HS-27A (cell line): Measurements from ENCODE around the gene PASD1.
"Not testable (repeated sequence)": the region's sequence is repeated elsewhere in the genome, so short reads cannot be mapped to it uniquely, and the experiment has no call there.

Experiments used
- DNase-seq: peaks from one replicate; pipeline ENCODE4 v3.0.0-alpha.2; 2012; ENCODE audit warnings: low read depth, missing footprints

Gene PASD1, protein sequence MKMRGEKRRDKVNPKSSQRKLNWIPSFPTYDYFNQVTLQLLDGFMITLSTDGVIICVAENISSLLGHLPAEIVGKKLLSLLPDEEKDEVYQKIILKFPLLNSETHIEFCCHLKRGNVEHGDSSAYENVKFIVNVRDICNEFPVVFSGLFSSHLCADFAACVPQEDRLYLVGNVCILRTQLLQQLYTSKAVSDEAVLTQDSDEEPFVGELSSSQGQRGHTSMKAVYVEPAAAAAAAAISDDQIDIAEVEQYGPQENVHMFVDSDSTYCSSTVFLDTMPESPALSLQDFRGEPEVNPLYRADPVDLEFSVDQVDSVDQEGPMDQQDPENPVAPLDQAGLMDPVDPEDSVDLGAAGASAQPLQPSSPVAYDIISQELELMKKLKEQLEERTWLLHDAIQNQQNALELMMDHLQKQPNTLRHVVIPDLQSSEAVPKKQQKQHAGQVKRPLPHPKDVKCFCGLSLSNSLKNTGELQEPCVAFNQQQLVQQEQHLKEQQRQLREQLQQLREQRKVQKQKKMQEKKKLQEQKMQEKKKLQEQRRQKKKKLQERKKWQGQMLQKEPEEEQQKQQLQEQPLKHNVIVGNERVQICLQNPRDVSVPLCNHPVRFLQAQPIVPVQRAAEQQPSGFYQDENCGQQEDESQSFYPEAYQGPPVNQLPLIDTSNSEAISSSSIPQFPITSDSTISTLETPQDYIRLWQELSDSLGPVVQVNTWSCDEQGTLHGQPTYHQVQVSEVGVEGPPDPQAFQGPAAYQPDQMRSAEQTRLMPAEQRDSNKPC

DNA sequence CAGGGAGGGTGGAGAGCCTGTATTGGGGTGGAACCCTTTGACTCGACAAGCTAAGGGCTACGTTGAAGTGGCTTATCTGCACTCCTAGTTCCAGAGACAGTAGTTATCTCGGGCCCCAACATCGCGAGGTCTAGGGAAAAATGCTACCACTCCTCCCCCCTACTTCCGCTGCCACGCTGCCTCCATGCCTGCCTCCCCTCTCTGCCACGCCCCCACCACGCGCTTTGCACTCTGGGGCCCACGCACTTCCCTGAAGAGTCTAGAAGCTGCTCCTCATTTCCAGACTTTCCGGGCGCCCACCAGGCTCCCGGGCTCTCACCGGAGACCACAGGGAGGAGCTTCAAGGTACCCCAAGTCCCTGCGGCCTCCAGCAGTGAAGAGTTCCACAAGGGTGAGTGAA is at the start of gene PASD1:
Gene PASD1, plus strand, starts transcription at position 227 of the 400 bp plus-strand sequence. CDS start 37,879 bp downstream, outside the sequence.
- DNase-seq, result no peak

DNA sequence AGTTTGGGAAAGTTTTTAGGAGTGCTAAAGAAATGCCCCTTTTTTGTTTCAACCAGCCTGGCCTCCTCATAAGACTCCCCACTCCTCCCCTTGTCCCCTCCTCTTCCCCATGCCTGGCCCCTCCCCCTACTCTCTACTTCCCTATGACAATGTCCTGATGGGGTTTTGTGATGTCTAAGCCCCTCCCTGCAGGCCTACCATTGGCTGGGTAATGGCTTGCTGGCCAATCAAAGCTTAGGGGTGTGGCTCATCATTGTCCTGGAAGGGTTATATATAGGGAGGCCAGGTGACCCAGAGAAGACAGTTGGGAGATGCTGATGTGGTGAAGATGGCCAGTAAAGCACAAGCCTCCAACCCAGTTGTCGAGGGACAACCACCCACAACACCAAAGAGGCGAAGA is 48.2 kb upstream of the PASD1 start:
- no peak for DNase-seq

DNA sequence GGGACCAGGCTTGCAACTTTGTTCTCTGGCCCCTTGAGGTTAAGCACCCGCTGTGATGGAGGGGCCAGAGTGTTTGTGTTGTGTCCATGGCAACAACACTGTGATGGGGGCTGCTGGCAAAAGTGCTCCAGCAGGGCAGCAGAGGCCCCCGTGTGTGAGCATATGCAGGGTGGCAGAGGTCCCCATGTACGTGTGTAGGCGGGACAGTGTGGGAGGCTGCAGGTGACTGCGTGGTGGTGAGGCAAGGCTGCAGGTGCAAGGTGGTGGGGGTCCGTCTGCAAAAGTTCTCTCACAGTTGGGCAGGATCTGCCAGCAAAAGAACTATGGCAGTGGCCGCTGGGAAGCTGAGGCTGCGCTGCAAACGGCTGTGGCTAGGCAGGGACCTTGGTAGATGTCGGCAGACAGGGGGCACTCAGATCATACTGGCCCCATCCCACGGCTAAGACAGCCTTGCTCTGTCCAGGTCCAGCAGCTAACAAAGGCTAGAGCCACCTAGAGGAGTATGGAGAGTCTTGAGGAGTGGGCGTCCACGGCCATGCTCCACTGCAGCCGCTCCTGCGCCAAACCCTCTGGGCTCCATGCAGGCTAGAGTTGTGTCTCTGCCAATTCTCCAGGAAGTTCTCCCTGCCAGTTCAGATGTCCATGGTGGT is 46.8 kb upstream of the PASD1 start:
- no peak for DNase-seq

DNA sequence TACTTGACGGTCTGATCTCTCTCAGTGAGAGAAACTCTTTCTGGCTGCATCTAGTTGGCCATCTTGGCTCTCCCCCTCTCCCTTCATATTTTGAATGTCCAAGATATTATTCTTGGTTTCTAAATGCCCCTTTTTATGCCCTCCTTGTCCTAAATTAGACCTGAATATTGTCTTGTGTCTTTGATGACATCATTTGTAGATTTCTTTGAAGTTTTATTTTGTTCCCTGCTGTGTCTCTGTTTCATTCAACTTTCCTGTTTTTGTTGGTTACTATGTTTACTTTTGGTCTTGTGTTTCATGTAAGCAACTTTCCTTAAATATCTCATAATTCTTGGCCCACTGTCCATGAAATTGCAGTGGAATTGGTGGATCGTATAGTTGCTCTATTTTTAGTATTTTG is 46.1 kb upstream of the PASD1 start:
- no peak for DNase-seq

DNA sequence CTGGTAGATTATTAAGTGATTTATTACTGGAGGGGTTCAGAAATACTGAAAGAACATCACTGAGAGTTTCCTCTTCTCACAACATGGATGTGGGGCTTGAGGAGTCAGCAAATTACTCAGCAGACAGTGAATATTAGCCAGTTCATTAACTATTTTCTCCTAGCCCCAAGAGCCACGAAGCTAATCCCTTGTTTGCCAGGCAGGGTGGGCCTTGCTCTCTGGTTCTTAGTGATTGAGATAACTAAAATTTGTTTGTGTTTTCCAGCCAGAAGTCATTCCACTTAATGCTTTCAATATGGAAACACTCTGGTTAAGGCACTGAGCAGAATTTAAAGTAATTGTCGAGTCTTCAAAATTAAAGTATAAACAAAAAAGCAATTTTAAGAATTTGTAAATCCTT is 40.1 kb upstream of the PASD1 start:
- no peak for DNase-seq

DNA sequence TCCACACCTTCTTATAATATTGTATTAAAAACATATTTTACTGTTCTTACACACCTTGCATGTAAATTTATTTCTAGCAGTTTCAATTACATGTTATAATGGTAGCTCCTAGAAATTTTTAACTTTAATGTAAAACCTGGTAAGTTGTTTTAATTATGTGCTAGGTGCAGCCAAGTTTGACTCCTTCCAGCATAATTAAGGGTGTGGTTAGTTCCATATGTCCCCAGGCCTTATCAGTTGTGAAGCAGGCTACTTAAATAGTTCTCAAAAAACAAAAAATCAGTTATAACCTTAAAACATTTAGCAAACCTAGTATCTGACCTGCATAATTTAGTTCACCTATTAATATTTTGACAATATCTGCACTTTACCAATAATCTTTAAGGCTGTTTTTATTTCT is 26.9 kb upstream of the PASD1 start:
- DNase-seq, result no peak

DNA sequence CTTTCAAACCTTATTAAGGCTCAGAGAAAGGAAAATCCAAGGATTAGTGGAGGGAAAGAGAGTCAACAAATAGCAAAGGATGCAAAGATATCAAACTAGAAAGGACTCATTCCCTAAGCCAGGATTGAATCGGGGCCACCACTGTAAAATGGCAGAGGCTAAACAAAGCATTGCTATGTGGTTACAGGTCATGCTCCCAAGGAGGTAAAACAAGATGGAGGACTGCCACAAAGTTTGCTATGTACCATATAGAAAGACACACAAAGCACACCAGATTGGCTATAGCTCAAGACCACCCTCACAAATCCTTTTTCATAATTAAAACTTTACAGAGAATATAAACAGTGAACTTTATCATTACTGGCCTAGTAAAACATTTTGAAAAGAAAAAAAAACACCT is 25.9 kb upstream of the PASD1 start:
- no peak for DNase-seq

DNA sequence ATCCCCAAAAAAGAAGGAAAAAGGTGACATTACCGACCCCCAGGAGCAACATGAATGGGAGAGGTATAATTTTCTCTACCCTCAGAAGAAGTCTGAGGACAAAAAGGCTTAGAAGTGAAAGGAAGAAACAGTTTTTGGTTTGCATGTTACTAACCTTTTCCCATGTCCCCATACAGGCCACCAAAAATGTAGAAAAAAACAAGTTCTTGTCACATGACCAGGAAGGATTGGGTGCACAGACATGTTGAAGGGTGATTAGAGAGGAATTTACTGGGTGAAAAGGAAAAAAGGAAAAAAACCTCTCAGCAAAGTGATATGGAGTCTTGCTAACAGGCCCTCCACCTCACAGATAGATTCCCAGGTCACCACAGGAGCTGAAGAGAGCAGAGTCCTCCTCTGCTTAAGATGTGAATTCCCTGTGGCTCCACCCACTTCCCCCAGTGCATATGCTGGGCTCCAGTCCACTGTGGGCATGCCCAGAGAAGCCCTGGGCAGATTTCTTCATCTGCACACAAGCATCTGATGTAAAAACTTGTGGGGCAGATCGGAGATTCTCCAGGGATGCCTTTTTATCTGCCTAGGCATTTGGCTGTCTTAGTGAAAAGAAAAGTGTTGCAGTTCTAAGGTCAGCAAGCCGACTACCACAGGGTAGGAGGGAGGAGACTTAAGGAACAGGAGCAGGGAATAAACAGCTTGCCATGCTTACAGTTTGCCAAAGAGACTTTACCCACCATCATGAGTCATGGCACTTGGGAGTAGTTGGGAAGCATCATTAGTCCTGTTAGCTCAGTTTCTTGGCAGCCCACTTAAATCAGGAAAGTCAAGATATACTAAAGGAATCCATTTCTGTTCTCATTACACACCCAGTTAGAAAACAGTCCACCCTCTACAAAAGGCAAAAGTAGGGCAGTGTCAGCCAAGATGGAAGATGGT is 25.0 kb upstream of the PASD1 start:
- DNase-seq, result no peak

DNA sequence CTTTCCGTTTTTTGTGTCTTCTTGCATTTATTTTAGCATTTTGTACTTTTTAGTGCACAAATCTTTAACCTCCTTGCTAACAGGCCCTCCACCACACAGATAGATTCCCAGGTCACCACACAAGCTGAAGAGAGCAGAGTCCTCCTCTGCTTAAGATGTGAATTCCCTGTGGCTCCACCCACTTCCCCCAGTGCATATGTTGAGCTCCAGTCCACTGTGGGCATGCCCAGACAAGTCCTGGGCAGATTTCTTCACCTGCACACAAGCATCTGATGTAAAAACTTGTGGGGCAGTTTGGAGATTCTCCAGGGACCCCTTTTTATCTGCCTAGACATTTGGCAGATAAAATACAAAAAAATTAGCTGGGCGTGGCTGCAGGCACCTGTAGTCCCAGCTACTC is 19.8 kb upstream of the PASD1 start:
- DNase-seq, result no peak

DNA sequence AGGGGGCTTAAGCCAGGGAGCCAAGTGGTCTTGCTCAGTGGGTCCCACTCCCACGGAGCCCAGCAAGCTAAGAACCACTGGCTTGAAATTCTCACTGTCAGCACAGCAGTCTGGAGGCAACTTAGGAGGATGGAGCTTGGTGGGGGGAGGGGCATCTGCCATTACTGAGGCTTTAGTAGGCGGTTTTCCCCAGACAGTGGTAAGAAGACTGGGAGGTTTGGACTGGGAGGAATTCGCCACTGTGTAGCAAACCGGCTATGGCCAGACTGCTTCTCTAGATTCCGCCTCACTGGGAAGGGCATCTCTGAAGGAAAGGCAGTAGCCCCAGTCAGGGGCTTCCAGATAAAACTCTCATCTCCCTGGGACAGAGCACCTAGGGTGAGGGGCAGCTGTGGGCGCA is 17.2 kb upstream of the PASD1 start:
- not testable (repeated sequence) for DNase-seq

DNA sequence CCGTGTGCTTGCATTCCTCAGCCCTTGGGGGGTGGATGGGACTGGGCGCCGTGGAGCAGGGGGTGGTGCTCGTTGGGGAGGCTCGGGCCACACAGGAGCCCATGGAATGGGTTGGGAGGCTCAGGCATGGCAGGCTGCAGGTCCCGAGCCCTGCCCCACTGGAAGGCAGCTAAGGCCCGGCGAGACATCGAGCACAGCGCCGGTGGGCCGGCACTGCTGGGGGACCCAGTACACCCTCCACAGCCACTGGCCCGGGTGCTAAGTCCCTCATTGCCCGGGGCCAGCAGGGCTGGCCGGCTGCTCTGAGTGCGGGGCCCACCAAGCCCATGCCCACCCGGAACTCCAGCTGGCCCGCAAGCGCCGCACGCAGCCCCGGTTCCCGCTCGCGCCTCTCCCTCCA is 12.3 kb upstream of the PASD1 start:
- not testable (repeated sequence) for DNase-seq

DNA sequence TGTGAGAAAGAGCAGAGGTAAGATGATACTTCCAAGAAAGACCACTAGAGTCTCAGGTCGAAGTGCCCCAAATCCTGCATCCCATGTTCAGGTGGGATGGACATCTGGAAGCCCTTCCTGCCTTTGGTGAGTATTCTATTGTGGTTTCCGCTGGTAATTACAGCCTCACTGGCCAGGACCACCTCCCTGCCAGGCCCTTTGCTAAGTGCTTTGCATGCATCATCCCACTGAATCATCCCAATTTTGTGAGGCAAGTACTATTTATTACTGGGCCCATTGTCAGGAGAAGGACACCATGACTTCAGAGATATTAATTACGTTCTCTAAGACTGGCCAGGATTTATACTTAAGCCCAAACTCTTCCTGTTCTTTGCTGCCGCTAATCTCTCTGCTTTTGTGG is 10.7 kb upstream of the PASD1 start:
- DNase-seq, result no peak

DNA sequence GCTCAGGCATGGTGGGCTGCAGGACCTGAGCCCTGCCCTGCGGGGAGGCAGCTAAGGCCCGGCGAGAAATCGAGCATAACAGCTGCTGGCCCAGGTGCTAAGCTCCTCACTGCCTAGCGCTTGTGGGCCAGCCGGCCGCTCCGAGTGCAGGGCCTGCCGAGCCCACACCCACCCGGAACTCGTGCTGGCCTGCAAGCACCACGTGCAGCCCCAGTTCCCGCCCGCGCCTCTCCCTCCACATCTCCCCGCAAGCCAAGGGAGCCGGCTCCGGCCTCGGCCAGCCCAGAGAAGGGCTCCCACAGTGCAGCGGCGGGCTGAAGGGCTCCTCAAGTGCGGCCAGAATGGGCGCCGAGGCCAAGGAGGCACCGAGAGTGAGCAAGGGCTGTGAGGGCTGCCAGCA is 8.2 kb upstream of the PASD1 start:
- not testable (repeated sequence) for DNase-seq

DNA sequence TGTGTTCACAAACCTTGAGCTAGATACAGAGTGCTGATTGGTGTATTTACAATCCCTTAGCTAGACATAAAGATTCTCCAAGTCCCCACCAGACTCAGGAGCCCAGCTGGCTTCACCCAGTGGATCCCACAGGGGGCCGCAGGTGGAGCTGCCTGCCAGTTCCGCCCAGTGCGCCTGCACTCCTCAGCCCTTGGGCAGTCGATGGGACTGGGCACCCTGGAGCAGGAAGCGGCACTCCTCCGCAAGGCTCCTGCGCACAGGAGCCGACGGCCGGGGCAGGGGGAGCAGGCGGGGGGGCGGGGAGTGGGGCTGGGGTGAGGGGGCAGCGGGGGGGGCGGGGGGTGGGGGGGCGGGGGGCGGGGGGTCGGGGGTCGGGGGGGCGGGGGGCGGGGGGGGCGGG is 990 bp upstream of the PASD1 start:
- DNase-seq, result not testable (repeated sequence)

DNA sequence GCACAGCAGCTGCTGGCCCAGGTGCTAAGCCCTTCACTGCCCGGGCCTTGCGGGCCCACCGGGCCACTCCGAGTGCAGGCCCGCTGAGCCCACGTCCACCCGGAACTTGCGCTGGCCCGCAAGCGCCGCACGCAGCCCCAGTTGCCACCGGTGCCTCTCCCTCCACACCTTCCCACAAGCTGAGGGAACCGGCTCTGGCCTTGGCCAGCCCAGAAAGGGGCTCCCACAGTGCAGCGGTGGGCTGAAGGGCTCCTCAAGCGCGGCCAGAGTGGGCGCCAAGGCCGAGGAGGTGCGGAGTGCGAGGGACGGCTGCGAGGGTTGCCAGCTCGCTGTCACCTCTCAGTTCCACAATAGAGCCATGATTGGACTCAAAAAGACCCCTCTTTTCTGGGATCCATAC is 472 bp upstream of the PASD1 start:
- DNase-seq, result not testable (repeated sequence)

DNA sequence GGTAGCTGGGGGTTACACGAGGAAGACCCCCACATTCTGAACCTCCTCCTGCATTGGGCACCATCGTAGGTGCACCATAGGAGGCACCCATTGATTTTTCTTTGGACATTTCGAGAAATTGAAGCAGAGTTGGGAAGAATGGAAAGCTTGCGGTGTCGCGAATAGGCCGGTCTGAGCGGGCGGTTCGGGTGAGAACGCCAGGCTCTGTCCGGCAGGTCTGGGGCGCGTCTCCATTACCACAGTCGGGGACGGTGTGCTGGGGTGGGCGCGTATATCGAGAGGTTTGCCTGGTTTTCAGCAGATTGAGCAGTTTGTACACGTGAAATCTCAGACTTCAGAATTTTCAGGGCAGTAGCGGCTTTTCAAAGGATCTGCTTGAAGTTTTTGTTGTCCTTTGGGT is 560 bp downstream of the PASD1 start:
- DNase-seq, result no peak

DNA sequence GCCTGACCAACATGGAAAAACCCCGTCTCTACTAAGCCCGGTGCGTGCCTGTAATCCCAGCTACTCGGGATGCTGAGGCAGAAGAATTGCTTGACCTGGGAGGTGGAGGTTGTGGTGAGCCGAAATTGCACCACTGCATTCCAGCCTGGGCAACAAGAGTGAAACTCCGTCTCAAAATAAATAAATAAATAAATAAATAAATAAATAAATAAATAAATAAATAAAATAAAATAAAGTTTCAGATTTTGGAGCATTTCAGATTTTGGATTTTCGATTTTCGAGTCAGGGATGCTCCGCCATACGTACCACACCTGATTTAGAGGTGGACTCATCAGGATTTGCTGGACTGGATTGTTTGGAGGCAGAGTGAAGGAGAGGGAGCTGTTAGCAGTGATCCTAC is 3.4 kb downstream of the PASD1 start:
- DNase-seq, result not testable (repeated sequence)

DNA sequence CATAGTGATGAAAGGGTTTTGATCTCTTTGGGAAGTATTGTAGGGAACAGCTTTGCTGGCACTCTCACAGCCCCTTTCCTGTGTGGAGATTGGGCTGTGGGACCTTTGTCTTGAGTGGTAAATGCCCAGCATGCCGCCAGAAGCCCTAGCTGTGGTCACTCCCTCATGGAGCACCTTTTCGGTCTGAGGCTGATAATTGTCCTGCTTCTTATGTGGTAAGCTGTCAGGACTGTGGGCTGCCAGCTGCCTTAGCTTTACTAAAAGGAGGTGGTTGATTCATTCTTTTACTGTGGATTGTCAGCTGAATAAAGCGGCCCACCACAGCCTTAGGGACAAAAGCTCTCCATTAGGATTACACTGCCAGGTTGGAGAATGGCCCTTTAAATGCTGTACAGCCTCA is 7.1 kb downstream of the PASD1 start:
- no peak for DNase-seq

DNA sequence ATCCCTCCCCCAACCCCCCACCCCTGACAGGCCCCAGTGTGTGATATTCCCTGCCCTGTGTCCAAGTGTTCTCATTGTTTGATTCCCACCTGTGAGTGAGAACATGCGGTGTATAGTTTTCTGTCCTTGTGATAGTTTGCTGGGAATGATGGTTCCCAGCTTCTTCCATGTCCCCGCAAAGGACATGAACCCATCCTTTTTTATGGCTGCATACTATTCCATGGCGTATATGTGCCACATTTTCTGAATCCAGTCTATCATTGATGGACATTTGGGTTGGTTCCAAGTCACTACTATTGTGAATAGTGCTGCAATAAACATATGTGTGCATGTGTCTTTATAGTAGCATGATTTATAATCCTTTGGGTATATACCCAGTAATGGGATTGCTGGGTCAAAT is 29.9 kb downstream of the PASD1 start:
- DNase-seq, result not testable (repeated sequence)

DNA sequence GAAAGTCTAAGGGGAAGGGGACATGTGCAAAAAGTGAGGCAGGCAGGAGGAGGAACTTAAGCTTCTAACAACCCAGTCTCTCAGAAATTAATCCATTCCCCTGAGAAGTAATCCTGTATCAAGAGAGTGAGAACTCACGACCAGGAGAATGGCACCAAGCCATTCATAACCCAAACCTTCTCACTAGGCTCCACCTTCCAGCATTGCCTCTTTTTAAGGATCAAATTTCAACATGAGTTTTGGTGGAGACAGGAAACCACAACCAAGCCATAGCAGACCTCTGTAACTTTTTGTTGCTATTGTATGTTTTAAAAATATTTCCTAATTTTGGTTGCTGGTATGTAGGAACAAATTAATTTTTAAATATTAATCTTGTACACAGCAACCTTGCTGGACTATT is 32.8 kb downstream of the PASD1 start:
- no peak for DNase-seq

DNA sequence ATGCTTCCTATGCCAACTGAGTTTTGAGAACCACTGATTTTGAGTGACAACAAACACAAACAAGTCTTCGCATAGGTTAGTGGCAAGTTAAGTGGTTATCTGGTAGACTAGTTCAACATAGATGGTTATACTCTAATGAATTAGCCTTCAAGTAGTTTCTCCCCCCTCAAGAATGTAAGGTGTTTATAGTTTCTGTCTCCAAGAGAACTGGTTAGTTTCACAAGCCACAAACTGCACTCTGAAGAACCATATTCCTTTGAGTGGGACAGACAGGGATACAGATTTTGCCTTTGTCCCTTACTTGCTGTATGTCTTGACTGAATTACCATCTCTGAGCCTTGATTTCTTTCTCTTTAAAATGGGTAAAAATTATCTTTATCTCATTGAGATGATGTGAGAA is 41.5 kb downstream of the PASD1 start:
- DNase-seq, result no peak

DNA sequence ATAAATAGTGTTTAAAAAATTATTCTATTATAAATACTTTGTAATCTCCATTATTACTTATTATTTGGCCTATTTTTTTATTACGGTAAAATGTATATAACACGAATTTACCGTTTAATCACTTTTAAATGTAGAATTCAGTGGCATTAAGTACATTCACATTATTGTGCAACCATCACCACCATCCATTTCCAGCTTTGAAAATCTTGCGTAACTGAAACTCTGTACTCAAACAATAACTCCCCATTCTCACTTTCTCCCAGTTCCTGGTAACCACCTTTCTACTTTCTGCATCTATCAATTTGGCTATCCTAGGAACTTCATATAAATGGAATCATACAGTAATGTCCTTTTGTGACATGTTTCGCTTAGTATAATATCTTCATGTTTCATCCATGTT is 45.7 kb downstream of the PASD1 start:
- DNase-seq, result no peak
